Fibroblast of lung (primary cell): Measurements from ENCODE around the gene PRKCI.

Experiments
- CTCF ChIP-seq, 2 donors: IDR thresholded peaks in 1 of 2; conservative IDR thresholded peaks in 1 of 2; 1 replicate in 1 of 2; 2 replicates in 1 of 2; pipeline ENCODE4 v1.5.1; 2011 to 2012; ENCODE audit warnings: low read length in 2 of 2, control low read depth in 1 of 2, inconsistent platforms in 1 of 2, low read depth in 1 of 2, mild to moderate bottlenecking in 1 of 2
- EZH2 ChIP-seq: IDR thresholded peaks from 2 replicates; pipeline ENCODE4 v1.5.1; 2012; ENCODE audit warnings: low read length, control low read depth, mild to moderate bottlenecking; ENCODE audit errors: missing control alignments

- TF ChIP-seq EZH2 = no peak
- no peak for TF ChIP-seq CTCF (conservative IDR thresholded peaks at IDR 0.05 in 1 of 2, IDR thresholded peaks at IDR 0.05 in 1 of 2; ENCODE audit: low read depth in 1 of 2, low read length in 2 of 2)
These were observed 20.7 kb upstream of the PRKCI start for GRCh38 chr3:170201527-170201926.
